PC-9 (cell line): ENCODE data around the gene PTPRM. TPM values are rescaled to one million over a fixed set of nuclear protein-coding genes. Genes with fewer than 3 reads are reported as not detected.

Experiments
- BruUV-seq: library from RNA; stranded (reverse); fragments of 400-500 nt; replicated peaks from 2 replicates; lab custom pipeline; 2021; lab: Mats Ljungman, UMichigan
- CTCF ChIA-PET: fragments of 300-600 bp; sonication (Branson Sonifier 250); formaldehyde crosslinking; loops from one replicate; lab custom pipeline; 2022; ENCODE audit warnings: antibody characterized with exemption; lab: Charles Lee
- POLR2A ChIA-PET: fragments of 300-600 bp; sonication (Branson Sonifier 250); formaldehyde crosslinking; loops from one replicate; lab custom pipeline; 2022; ENCODE audit warnings: antibody characterized with exemption; ENCODE audit not compliant: unreplicated experiment; lab: Charles Lee
- DNase-seq, 2 experiments: peaks; one replicate each; pipeline versions ENCODE4 v3.0.0 to v3.0.0-alpha.2; 2015 to 2022; ENCODE audit warnings: mixed read lengths in 1 of 2
- H2AFZ ChIP-seq: fragments of 200-600 bp; sonication (generic); 2 replicates; pipeline ENCODE4 v1.8.1; 2017; ENCODE audit warnings: antibody characterized with exemption
- H3F3A ChIP-seq: fragments of 200-600 bp; sonication (generic); 2 replicates; pipeline ENCODE4 v1.8.1; 2017; ENCODE audit warnings: antibody characterized with exemption, mild to moderate bottlenecking, low read depth; ENCODE audit not compliant: insufficient read depth
- H3K27ac ChIP-seq: fragments of 200-600 bp; sonication (generic); 2 replicates; pipeline ENCODE4 v1.6.1; 2016; ENCODE audit warnings: mixed run types
- H3K27me3 ChIP-seq: fragments of 200-600 bp; sonication (generic); 2 replicates; pipeline ENCODE4 v1.6.1; 2016; ENCODE audit warnings: low read depth, mixed run types; ENCODE audit not compliant: insufficient read depth
- H3K36me3 ChIP-seq: fragments of 200-600 bp; sonication (generic); 2 replicates; pipeline ENCODE4 v1.6.1; 2016; ENCODE audit warnings: low read depth, mixed run types
- H3K4me1 ChIP-seq: fragments of 200-600 bp; sonication (generic); replicated peaks from 2 replicates; pipeline ENCODE4 v1.6.1; 2016; ENCODE audit warnings: mixed run types; ENCODE audit not compliant: insufficient read depth
- H3K4me2 ChIP-seq: fragments of 200-600 bp; sonication (generic); 2 replicates; pipeline ENCODE4 v1.6.1; 2017; ENCODE audit warnings: mixed run types
- H3K4me3 ChIP-seq: fragments of 200-600 bp; sonication (generic); 2 replicates; pipeline ENCODE4 v1.6.1; 2016; ENCODE audit warnings: mixed run types
- H3K79me2 ChIP-seq: fragments of 200-600 bp; sonication (generic); 2 replicates; pipeline ENCODE4 v1.6.1; 2017; ENCODE audit warnings: low read depth, mixed run types
- H3K9me2 ChIP-seq: fragments of 200-600 bp; sonication (generic); 2 replicates; pipeline ENCODE4 v1.8.1; 2017; ENCODE audit warnings: mild to moderate bottlenecking; ENCODE audit not compliant: insufficient read depth
- H3K9me3 ChIP-seq: fragments of 200-600 bp; sonication (generic); 2 replicates; pipeline ENCODE4 v1.8.1; 2016; ENCODE audit warnings: low read depth; ENCODE audit not compliant: insufficient read depth
- H4K20me1 ChIP-seq: fragments of 200-600 bp; sonication (generic); 2 replicates; pipeline ENCODE4 v1.8.1; 2017; ENCODE audit not compliant: insufficient read depth
- EZH2 ChIP-seq: fragments of 200-600 bp; sonication (generic); IDR thresholded peaks from 2 replicates; pipeline ENCODE4 v1.8.0; 2017; ENCODE audit warnings: antibody characterized with exemption, low read depth
- intact Hi-C: fragments of 100-400 bp; cut with micrococcal nuclease; formaldehyde crosslinking; loops from one replicate; pipeline ENCODE4 v1.10.0; 2022; ENCODE audit not compliant: unreplicated experiment
- total RNA-seq: library from RNA; stranded (reverse); gene quantifications from 2 replicates; pipeline ENCODE4 v1.2.3, GENCODE V29; 2021
- TF ChIP-seq, protein P1 (sequence below): fragments of 200-600 bp; sonication (generic); conservative IDR thresholded peaks from 2 replicates; pipeline ENCODE4 v1.6.1; 2017; ENCODE audit warnings: mixed run types, antibody characterized with exemption, mild to moderate bottlenecking, moderate library complexity

PTPRM gene
- total RNA-seq, 1 experiment from 2014 or later, result 32.5 TPM

GRCh38 chr18:7839548-7839947 is 272.4 kb downstream of the PTPRM start:
- POLR2A ChIA-PET, result no interaction called here
- CTCF ChIA-PET, result no interaction called here
- Histone ChIP-seq H3K79me2 (no peaks in the 10 kb centered on the region), H3K4me2 (no peak overlapping the region), H4K20me1 (no peaks in the 10 kb centered on the region), H3K9me2 (no peaks in the 10 kb centered on the region), H3F3A (peaks cover 3% of the 10 kb centered on the region; the same call in 1 of the 2 replicates), H2AFZ (no peak overlapping the region), H3K4me1 (no peaks in the 10 kb centered on the region), H3K9me3 (peaks cover 7% of the 10 kb centered on the region; the same call in 1 of the 2 replicates), H3K27me3 (no peaks in the 10 kb centered on the region), H3K27ac (no peak overlapping the region), H3K4me3 (no peak overlapping the region), H3K36me3 (no peaks in the 10 kb centered on the region)
- DNase-seq, result no peak
- TF ChIP-seq, protein P1, sequence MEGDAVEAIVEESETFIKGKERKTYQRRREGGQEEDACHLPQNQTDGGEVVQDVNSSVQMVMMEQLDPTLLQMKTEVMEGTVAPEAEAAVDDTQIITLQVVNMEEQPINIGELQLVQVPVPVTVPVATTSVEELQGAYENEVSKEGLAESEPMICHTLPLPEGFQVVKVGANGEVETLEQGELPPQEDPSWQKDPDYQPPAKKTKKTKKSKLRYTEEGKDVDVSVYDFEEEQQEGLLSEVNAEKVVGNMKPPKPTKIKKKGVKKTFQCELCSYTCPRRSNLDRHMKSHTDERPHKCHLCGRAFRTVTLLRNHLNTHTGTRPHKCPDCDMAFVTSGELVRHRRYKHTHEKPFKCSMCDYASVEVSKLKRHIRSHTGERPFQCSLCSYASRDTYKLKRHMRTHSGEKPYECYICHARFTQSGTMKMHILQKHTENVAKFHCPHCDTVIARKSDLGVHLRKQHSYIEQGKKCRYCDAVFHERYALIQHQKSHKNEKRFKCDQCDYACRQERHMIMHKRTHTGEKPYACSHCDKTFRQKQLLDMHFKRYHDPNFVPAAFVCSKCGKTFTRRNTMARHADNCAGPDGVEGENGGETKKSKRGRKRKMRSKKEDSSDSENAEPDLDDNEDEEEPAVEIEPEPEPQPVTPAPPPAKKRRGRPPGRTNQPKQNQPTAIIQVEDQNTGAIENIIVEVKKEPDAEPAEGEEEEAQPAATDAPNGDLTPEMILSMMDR, result no peak
- TF ChIP-seq EZH2, result no peak
- no TSS peak for BruUV-seq
- intact Hi-C loops, result no loop called here

GRCh38 chr18:7840411-7840810 is 273.3 kb downstream of the PTPRM start:
- Histone ChIP-seq H3K4me1 (no peaks in the 10 kb centered on the region), H3K4me2 (no peak overlapping the region), H2AFZ (no peak overlapping the region), H3K36me3 (no peaks in the 10 kb centered on the region), H3K79me2 (no peaks in the 10 kb centered on the region), H3F3A (peaks cover 3% of the 10 kb centered on the region; the same call in 1 of the 2 replicates), H3K9me3 (peaks cover 12% of the 10 kb centered on the region; the same call in 1 of the 2 replicates), H3K27ac (no peak overlapping the region), H4K20me1 (no peaks in the 10 kb centered on the region), H3K4me3 (no peak overlapping the region), H3K9me2 (no peaks in the 10 kb centered on the region), H3K27me3 (no peaks in the 10 kb centered on the region)
- BruUV-seq, result no TSS peak
- POLR2A ChIA-PET, result interaction anchor here (0.7 kb wide), 1 partner anchor 56 kb away, joined by 3 read pairs; no protein-coding TSS in a partner anchor
- CTCF ChIA-PET, result no interaction called here
- intact Hi-C loops, result no loop called here
- no peak for DNase-seq
- TF ChIP-seq, protein P1, result no peak
- TF ChIP-seq EZH2, result no peak

DNA sequence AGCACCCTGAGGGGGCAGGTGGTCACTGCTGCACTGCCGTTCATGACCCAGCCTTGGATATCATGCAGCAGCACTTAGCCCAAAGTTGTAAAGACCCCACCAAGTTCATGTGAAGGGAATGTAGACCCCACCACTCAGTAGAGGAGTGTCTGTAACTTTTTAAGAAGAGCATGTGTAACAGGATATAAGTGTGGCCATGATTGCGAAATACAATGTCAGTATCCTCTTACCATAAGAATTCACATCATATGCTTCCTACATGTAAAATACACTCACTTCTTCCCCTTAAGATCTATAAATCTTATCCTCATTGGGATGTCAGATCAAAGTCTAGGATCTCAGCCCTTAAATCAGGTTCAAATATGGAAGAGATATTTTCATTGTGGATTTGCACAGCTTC is 276.9 kb downstream of the PTPRM start:
- Histone ChIP-seq H3K79me2 (no peaks in the 10 kb centered on the region), H3F3A (peaks cover 3% of the 10 kb centered on the region; the same call in 1 of the 2 replicates), H4K20me1 (no peaks in the 10 kb centered on the region), H3K4me1 (no peaks in the 10 kb centered on the region), H3K4me3 (no peak overlapping the region), H3K9me3 (peaks cover 10% of the 10 kb centered on the region; the same call in 1 of the 2 replicates), H3K27ac (no peak overlapping the region), H3K27me3 (no peaks in the 10 kb centered on the region), H3K9me2 (no peaks in the 10 kb centered on the region), H2AFZ (no peak overlapping the region), H3K4me2 (no peak overlapping the region), H3K36me3 (no peaks in the 10 kb centered on the region)
- CTCF ChIA-PET, result no interaction called here
- DNase-seq, result no peak
- intact Hi-C loops, result no loop called here
- no TSS peak for BruUV-seq
- POLR2A ChIA-PET, result no interaction called here
- TF ChIP-seq, protein P1, result no peak
- TF ChIP-seq EZH2, result no peak
